GM12865 (cell line): ENCODE data around the gene UBE3C.
A peak's percentile ranks its signal among the peaks of the same experiment; 100 is the strongest.
"Not testable (repeated sequence)": the region's sequence is repeated elsewhere in the genome, so short reads cannot be mapped to it uniquely, and the experiment has no call there.

Experiments
- DNase-seq: peaks from one replicate; pipeline ENCODE4 v3.0.0; 2010; ENCODE audit warnings: low read depth
- H3K4me3 ChIP-seq: 2 replicates; pipeline ENCODE4 v1.5.1; 2011; ENCODE audit warnings: mild to moderate bottlenecking, low read depth, low read length, control low read depth
- TF ChIP-seq, protein P1 (sequence below): IDR thresholded peaks from 2 replicates; pipeline ENCODE4 v1.5.1; 2011; ENCODE audit warnings: low read length, control low read depth, low read depth, inconsistent platforms; ENCODE audit not compliant: insufficient read depth; ENCODE audit errors: missing control alignments

Gene UBE3C

GRCh38 chr7:157271315-157271990 is 132.7 kb downstream of the UBE3C start:
- H3K4me3 ChIP-seq: no peak overlapping the region
- TF ChIP-seq, protein P1, sequence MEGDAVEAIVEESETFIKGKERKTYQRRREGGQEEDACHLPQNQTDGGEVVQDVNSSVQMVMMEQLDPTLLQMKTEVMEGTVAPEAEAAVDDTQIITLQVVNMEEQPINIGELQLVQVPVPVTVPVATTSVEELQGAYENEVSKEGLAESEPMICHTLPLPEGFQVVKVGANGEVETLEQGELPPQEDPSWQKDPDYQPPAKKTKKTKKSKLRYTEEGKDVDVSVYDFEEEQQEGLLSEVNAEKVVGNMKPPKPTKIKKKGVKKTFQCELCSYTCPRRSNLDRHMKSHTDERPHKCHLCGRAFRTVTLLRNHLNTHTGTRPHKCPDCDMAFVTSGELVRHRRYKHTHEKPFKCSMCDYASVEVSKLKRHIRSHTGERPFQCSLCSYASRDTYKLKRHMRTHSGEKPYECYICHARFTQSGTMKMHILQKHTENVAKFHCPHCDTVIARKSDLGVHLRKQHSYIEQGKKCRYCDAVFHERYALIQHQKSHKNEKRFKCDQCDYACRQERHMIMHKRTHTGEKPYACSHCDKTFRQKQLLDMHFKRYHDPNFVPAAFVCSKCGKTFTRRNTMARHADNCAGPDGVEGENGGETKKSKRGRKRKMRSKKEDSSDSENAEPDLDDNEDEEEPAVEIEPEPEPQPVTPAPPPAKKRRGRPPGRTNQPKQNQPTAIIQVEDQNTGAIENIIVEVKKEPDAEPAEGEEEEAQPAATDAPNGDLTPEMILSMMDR: no peak
- DNase-seq: no peak

GRCh38 chr7:157271991-157272324 is 133.2 kb downstream of the UBE3C start:
- no peak for DNase-seq
- TF ChIP-seq, protein P1: no peak
- no peak overlapping the region for H3K4me3 ChIP-seq

- H3K4me3 ChIP-seq: no peak overlapping the region
- DNase-seq: no peak
Measured at GRCh38 chr7:157272351-157273207, 133.9 kb downstream of the UBE3C start.

GRCh38 chr7:157273208-157274093 is 134.7 kb downstream of the UBE3C start:
- peak; percentile 80 for DNase-seq
- no peak overlapping the region for H3K4me3 ChIP-seq
- TF ChIP-seq, protein P1: peak; percentile 98

More at GRCh38 chr7:157272351-157273207, 133.9 kb downstream of the UBE3C start:
- TF ChIP-seq, protein P1: no peak

GRCh38 chr7:157274094-157274634 is 135.4 kb downstream of the UBE3C start:
- H3K4me3 ChIP-seq, DNase-seq: not testable (repeated sequence)

DNA sequence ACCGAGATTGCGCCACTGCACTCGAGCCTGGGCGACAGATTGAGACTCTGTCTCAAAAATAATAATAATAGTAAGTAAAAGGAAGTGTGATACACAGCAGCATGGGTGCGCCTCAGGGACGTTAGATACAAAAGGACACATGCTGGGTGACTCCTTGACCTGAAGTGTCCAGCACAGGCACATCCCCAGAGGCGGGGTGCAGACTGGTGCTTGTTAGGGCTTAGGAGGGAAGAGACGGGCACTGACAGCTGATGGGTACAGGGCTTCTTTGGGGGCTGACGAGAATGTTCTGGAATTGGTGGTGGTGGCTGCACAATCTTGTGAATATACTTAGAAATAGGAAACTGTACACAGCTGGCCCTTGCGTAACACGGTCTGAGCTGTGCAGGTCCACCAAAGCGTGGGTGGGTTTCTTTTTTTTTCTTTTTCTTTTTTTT is 136.3 kb downstream of the UBE3C start:
- no peak overlapping the region for H3K4me3 ChIP-seq
- no peak for DNase-seq
- TF ChIP-seq, protein P1: no peak

DNA sequence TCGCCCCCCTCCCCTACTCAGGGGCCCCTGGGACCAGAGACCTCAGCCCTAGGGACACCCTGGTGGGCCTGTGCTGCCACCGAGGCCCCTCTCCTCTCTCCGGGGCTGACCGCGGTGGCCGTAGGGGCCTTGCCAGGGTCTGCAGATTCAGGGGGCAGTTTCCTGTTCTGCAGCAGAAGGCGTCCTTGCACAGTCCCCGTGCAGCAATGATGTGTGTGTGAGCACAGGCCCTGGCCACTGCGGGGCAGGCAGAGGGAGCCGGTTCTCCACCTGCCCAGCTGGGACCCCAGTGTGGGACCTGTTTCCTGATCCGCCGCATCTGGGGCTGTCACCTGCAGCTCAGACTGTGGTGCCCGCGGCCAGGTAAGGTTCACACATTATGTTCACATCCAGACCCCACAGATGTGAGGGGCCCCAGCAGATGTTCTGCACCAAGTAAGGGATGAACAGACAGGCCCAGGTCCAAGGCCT is 137.4 kb downstream of the UBE3C start:
- no peak for DNase-seq
- no peak overlapping the region for H3K4me3 ChIP-seq
- TF ChIP-seq, protein P1: no peak
